Stimulated activated CD4-positive, alpha-beta T cell treated with anti-CD3 and anti-CD28 coated beads, Interleukin-15, amount 100 ng/mL, for 24 hours (primary cell): ENCODE results near the gene JAK2.
"Not testable (repeated sequence)": the region's sequence is repeated elsewhere in the genome, so short reads cannot be mapped to it uniquely, and the experiment has no call there.

Source experiments
- DNase-seq: peaks from one replicate; pipeline ENCODE4 v3.0.0-alpha.2; 2020

JAK2 gene

GRCh38 chr9:5044160-5044559 lies 59.1 kb downstream of the JAK2 start:
- DNase-seq = no peak

GRCh38 chr9:5052838-5053237 lies 67.8 kb downstream of the JAK2 start:
- DNase-seq = no peak

- no peak for DNase-seq
These were observed 77.6 kb downstream of the JAK2 start for GRCh38 chr9:5062631-5063030.

GRCh38 chr9:5072871-5073270 lies 87.8 kb downstream of the JAK2 start:
- no peak for DNase-seq

GRCh38 chr9:5073701-5074100 lies 88.6 kb downstream of the JAK2 start:
- DNase-seq = no peak

GRCh38 chr9:5085993-5086392 lies 100.9 kb downstream of the JAK2 start:
- DNase-seq = no peak

GRCh38 chr9:5089737-5090136 lies 104.7 kb downstream of the JAK2 start:
- no peak for DNase-seq

GRCh38 chr9:5095795-5096194 lies 110.7 kb downstream of the JAK2 start:
- no peak for DNase-seq

GRCh38 chr9:5099466-5099865 lies 114.4 kb downstream of the JAK2 start:
- DNase-seq = no peak

GRCh38 chr9:5101127-5101526 lies 116.1 kb downstream of the JAK2 start:
- DNase-seq = not testable (repeated sequence)

GRCh38 chr9:5106517-5106916 lies 121.4 kb downstream of the JAK2 start:
- DNase-seq = not testable (repeated sequence)

- DNase-seq = no peak
These were observed 126.0 kb downstream of the JAK2 start for GRCh38 chr9:5110867-5111681.

- no peak for DNase-seq
These were observed 126.6 kb downstream of the JAK2 start for GRCh38 chr9:5111696-5112095.

- no peak for DNase-seq
These were observed 127.1 kb downstream of the JAK2 start for GRCh38 chr9:5112109-5112592.

- no peak for DNase-seq
These were observed 127.6 kb downstream of the JAK2 start for GRCh38 chr9:5112646-5113045.

- DNase-seq = no peak
These were observed 128.5 kb downstream of the JAK2 start for GRCh38 chr9:5113523-5113922.

GRCh38 chr9:5113994-5114748 lies 129.1 kb downstream of the JAK2 start:
- no peak for DNase-seq

GRCh38 chr9:5122116-5122515 lies 137.0 kb downstream of the JAK2 start:
- DNase-seq = no peak

- no peak for DNase-seq
These were observed 137.4 kb downstream of the JAK2 start for GRCh38 chr9:5122516-5122915.

GRCh38 chr9:5140151-5140550 lies 155.1 kb downstream of the JAK2 start:
- no peak for DNase-seq

- DNase-seq = no peak
These were observed 159.1 kb downstream of the JAK2 start for GRCh38 chr9:5144217-5144616.

GRCh38 chr9:5146241-5146640 lies 161.2 kb downstream of the JAK2 start:
- no peak for DNase-seq
